Measurements from ENCODE around the gene ZFX. TPM values are rescaled to one million over a fixed set of nuclear protein-coding genes. Genes with fewer than 3 reads are reported as not detected.

The ZFX gene
- total RNA-seq, 2 experiments from 2014 or later = 38.8 to 40.4 TPM

DNA sequence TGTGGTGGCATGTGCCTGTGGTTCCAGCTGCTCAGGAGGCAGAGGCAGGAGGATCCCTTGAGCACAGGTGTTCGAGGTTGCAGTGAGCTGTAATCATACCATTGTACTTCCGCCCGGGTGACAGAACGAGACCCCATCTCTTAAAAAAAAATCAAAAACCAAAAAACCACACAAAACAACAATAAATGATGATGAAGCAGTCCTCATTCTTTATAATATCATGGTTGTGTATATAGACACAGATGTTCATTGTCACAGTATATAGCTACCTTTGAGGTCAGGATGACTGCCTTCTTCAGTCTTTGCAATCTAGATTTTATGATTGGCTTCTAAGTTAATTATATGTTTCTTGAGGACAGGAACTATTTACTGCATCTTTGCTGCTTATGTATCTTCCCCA, 37.0 kb downstream of the ZFX start:
- intact Hi-C loops (cut with micrococcal nuclease) = no loop called here
- TF ChIP-seq, protein P1, sequence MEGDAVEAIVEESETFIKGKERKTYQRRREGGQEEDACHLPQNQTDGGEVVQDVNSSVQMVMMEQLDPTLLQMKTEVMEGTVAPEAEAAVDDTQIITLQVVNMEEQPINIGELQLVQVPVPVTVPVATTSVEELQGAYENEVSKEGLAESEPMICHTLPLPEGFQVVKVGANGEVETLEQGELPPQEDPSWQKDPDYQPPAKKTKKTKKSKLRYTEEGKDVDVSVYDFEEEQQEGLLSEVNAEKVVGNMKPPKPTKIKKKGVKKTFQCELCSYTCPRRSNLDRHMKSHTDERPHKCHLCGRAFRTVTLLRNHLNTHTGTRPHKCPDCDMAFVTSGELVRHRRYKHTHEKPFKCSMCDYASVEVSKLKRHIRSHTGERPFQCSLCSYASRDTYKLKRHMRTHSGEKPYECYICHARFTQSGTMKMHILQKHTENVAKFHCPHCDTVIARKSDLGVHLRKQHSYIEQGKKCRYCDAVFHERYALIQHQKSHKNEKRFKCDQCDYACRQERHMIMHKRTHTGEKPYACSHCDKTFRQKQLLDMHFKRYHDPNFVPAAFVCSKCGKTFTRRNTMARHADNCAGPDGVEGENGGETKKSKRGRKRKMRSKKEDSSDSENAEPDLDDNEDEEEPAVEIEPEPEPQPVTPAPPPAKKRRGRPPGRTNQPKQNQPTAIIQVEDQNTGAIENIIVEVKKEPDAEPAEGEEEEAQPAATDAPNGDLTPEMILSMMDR (IDR thresholded peaks at IDR 0.05) = no peak
- CTCF ChIA-PET = no interaction called here
- no peaks in the 10 kb centered on the region for H3K9me3 Mint-ChIP-seq
- DNase-seq (no peak), ATAC-seq (no peak)
- peaks cover 34% of the 10 kb centered on the region for H3K4me1 Mint-ChIP-seq (ENCODE audit: low read depth)
- peaks cover 26% of the 10 kb centered on the region for H3K36me3 Mint-ChIP-seq (ENCODE audit: low read depth)
- H3K27ac Mint-ChIP-seq = peak overlapping the region; percentile 61
- no peaks in the 10 kb centered on the region for H3K27me3 Mint-ChIP-seq
- POLR2A ChIA-PET = interaction anchor here (1.0 kb wide), 1 partner anchor 121 kb away, joined by 3 read pairs; no protein-coding TSS in a partner anchor
- no peak overlapping the region for H3K4me3 Mint-ChIP-seq

DNA sequence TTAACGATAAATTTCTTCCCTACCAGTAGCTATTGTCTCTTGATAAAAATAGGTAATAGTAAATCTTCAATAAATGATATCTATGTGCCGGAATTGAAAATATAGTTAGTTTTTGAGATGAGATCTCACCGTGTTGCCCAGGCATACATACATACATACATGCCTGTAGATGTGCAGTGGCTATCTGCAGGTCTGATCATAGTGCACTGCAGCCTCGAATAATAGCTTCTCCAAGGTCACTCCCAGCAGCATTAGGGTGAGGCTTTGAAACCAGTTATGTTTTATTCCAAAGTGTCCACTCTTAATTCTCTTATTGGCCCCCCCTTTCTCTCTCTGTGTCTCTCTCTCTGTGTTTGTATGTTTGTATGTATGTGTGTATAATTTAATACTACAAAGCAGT, 37.5 kb downstream of the ZFX start:
- POLR2A ChIA-PET = interaction anchor here (1.0 kb wide), 1 partner anchor 122 kb away, joined by 3 read pairs; no protein-coding TSS in a partner anchor

DNA sequence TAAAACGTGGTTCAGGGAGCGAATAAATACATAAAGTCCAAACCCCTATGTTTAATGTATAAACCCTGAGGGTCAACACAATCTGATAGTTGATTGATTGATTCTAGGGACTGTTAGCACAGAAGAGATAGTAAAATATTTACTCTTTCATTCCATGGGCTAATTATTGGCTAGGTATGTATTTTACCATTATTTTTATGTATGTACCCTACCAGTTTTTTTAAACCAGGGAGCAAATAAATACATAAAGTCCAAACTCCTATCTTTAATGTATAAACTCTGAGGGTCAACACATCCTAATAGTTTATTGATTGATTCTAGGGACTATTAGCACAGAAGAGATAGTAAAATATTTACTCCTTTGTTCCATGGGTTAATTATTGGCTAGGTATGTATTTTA, 40.0 kb downstream of the ZFX start:
- peaks cover 41% of the 10 kb centered on the region for H3K36me3 Mint-ChIP-seq (ENCODE audit: low read depth)
- no peaks in the 10 kb centered on the region for H3K27me3 Mint-ChIP-seq
- no peak overlapping the region for H3K4me3 Mint-ChIP-seq
- TF ChIP-seq, protein P1 (IDR thresholded peaks at IDR 0.05) = no peak
- DNase-seq (no peak), ATAC-seq (no peak)
- peaks cover 51% of the 10 kb centered on the region for H3K4me1 Mint-ChIP-seq (ENCODE audit: low read depth)
- H3K9me3 Mint-ChIP-seq = no peaks in the 10 kb centered on the region
- ChIA-PET CTCF (no interaction called here), POLR2A (interaction anchor here (0.6 kb wide), 1 partner anchor 8 kb away, joined by 3 read pairs; no protein-coding TSS in a partner anchor)
- no peak overlapping the region for H3K27ac Mint-ChIP-seq
- intact Hi-C loops (cut with micrococcal nuclease) = no loop called here

More for the DNA sequence above, 37.5 kb downstream of the ZFX start:
- CTCF ChIA-PET = no interaction called here
- ATAC-seq = no peak
- H3K4me3 Mint-ChIP-seq = no peak overlapping the region
- H3K4me1 Mint-ChIP-seq (ENCODE audit: low read depth) = peaks cover 35% of the 10 kb centered on the region
- H3K36me3 Mint-ChIP-seq (ENCODE audit: low read depth) = peaks cover 28% of the 10 kb centered on the region
- no peaks in the 10 kb centered on the region for H3K27me3 Mint-ChIP-seq
- no peak for DNase-seq
- TF ChIP-seq, protein P1 (IDR thresholded peaks at IDR 0.05) = no peak
- H3K9me3 Mint-ChIP-seq = no peaks in the 10 kb centered on the region
- peak overlapping the region; percentile 30 for H3K27ac Mint-ChIP-seq
- intact Hi-C loops (cut with micrococcal nuclease) = no loop called here

DNA sequence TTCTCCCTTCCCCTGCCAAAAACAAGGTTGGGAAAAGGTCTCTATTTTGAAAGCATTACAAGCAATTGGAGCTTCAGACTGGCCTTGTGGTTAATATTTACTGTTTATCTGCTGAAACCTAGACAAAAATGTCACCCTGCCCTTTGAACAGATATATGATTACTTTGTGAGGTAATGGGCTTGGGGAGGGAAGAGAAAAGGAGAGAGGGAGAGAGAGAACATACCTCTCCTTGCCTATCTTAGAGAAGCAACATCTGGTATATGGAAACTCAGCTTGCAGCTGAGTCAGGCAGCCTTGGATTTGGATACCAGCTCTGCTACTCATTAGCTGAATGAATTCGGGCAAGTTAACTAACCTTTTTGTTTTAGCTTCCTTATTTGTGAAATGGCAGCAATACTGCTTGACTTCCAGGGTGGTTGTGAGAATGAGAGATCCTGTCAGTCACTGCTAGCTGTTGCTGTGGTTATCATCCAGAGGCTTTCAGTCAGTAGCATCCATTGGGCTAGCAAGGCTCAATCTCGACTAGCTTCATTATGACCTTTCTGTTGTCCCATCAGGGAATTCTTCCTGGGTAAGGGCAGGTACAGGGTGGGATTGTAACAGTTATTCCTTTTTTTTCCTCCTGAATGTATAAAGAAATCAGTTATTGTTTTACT, 41.1 kb downstream of the ZFX start:
- Mint-ChIP-seq H3K4me3 (no peak overlapping the region), H3K27me3 (no peaks in the 10 kb centered on the region), H3K27ac (peak overlapping the region; percentile 38), H3K36me3 (ENCODE audit: low read depth) (peaks cover 45% of the 10 kb centered on the region), H3K9me3 (no peaks in the 10 kb centered on the region), H3K4me1 (ENCODE audit: low read depth) (peaks cover 51% of the 10 kb centered on the region)
- ChIA-PET POLR2A (interaction anchor here (0.6 to 1.1 kb wide), 2 partner anchors 10 to 190 kb away, joined by 3 read pairs; no protein-coding TSS in a partner anchor), CTCF (interaction anchor here (0.5 kb wide), 1 partner anchor 53 kb away, joined by 3 read pairs; no protein-coding TSS in a partner anchor)
- intact Hi-C loops (cut with micrococcal nuclease) = no loop called here
- TF ChIP-seq, protein P1 (IDR thresholded peaks at IDR 0.05) = no peak
- DNase-seq = no peak
- no peak for ATAC-seq

DNA sequence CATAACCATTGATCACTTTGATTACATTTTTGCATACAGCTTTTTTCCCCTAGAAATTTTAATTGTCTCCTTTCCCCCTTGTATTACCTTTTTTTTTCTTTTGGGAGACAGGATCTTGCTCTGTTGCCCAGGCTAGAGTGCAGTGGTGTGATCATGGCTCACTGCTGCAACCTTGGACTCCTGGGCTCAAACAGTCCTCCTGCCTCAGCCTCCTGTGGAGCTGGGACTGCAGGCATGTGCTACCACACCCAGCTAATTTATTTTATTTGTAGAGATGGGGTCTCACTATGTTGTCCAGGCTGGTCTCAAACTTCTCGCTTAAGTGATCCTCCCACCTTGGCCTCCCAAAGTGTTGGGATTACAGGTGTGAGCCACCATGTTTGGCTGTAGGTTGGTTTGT, 47.0 kb downstream of the ZFX start:
- no peak for ATAC-seq
- Mint-ChIP-seq H3K4me3 (no peak overlapping the region), H3K9me3 (no peaks in the 10 kb centered on the region), H3K27ac (no peak overlapping the region), H3K27me3 (no peaks in the 10 kb centered on the region), H3K36me3 (ENCODE audit: low read depth) (peaks cover 42% of the 10 kb centered on the region), H3K4me1 (ENCODE audit: low read depth) (peaks cover 42% of the 10 kb centered on the region)
- TF ChIP-seq, protein P1 (IDR thresholded peaks at IDR 0.05) = no peak
- ChIA-PET POLR2A (no interaction called here), CTCF (no interaction called here)
- no peak for DNase-seq
- intact Hi-C loops (cut with micrococcal nuclease) = no loop called here
